H9 (cell line): Measurements from ENCODE around the gene ARVCF. TPM values are rescaled to one million over a fixed set of nuclear protein-coding genes. Genes with fewer than 3 reads are reported as not detected.

Experiments
- DNase-seq: peaks from one replicate; pipeline ENCODE4 v3.0.0-alpha.2; 2017
- H2AFZ ChIP-seq: one replicate; pipeline ENCODE4 v1.6.1; 2013; ENCODE audit warnings: mild to moderate bottlenecking, low read length, control low read depth, moderate library complexity
- H2AK5ac ChIP-seq: 2 replicates; pipeline ENCODE4 v1.6.1; 2013; ENCODE audit warnings: low read length, control low read depth, mixed read lengths; ENCODE audit not compliant: insufficient read length
- H2BK120ac ChIP-seq: one replicate; pipeline ENCODE4 v1.6.1; 2013; ENCODE audit warnings: low read depth, mild to moderate bottlenecking, low read length, control low read depth, inconsistent platforms; ENCODE audit not compliant: poor library complexity, severe bottlenecking
- H2BK12ac ChIP-seq: 2 replicates; pipeline ENCODE4 v1.6.1; 2013; ENCODE audit warnings: low read length, control low read depth, mixed read lengths, low read depth; ENCODE audit not compliant: insufficient read length
- H2BK15ac ChIP-seq: 2 replicates; pipeline ENCODE4 v1.6.1; 2013; ENCODE audit warnings: low read depth, low read length, control low read depth
- H2BK20ac ChIP-seq: one replicate; pipeline ENCODE4 v1.6.1; 2013; ENCODE audit warnings: low read depth, mild to moderate bottlenecking, low read length, control low read depth, inconsistent platforms; ENCODE audit not compliant: poor library complexity, severe bottlenecking
- H2BK5ac ChIP-seq: 2 replicates; pipeline ENCODE4 v1.6.1; 2013; ENCODE audit warnings: low read length, control low read depth, mixed read lengths; ENCODE audit not compliant: insufficient read length
- H3K14ac ChIP-seq: 2 replicates; pipeline ENCODE4 v1.6.1; 2013; ENCODE audit warnings: low read length, control low read depth; ENCODE audit not compliant: insufficient read depth
- H3K18ac ChIP-seq: 2 replicates; pipeline ENCODE4 v1.6.1; 2013; ENCODE audit warnings: low read depth, mild to moderate bottlenecking, mixed read lengths, low read length, control low read depth; ENCODE audit not compliant: insufficient read length
- H3K23ac ChIP-seq: 2 replicates; pipeline ENCODE4 v1.6.1; 2013; ENCODE audit warnings: low read length, control low read depth, mixed read lengths, low read depth; ENCODE audit not compliant: insufficient read length
- H3K23me2 ChIP-seq: 2 replicates; pipeline ENCODE4 v1.6.1; 2013; ENCODE audit warnings: low read depth, mild to moderate bottlenecking, mixed read lengths, low read length, control low read depth; ENCODE audit not compliant: insufficient read length, poor library complexity, severe bottlenecking
- H3K27ac ChIP-seq: 2 replicates; pipeline ENCODE4 v1.5.1; 2013; ENCODE audit warnings: low read length, control low read depth, mixed read lengths, low read depth; ENCODE audit not compliant: insufficient read length
- H3K27me3 ChIP-seq: 2 replicates; pipeline ENCODE4 v1.6.1; 2013; ENCODE audit warnings: low read length, control low read depth, inconsistent platforms; ENCODE audit not compliant: insufficient read depth
- H3K4ac ChIP-seq: 2 replicates; pipeline ENCODE4 v1.6.1; 2013; ENCODE audit warnings: low read depth, mild to moderate bottlenecking, control low read depth, inconsistent platforms, low read length, moderate library complexity
- H3K4me1 ChIP-seq: 2 replicates; pipeline ENCODE4 v1.6.1; 2013; ENCODE audit warnings: low read length, control low read depth, inconsistent platforms; ENCODE audit not compliant: insufficient read depth
- H3K4me2 ChIP-seq: 2 replicates; pipeline ENCODE4 v1.6.1; 2013; ENCODE audit warnings: low read length, control low read depth, mixed read lengths; ENCODE audit not compliant: insufficient read length, insufficient read depth
- H3K56ac ChIP-seq: 2 replicates; pipeline ENCODE4 v1.6.1; 2013; ENCODE audit warnings: low read depth, mild to moderate bottlenecking, mixed read lengths, low read length, control low read depth; ENCODE audit not compliant: insufficient read length
- H3K79me1 ChIP-seq: 2 replicates; pipeline ENCODE4 v1.6.1; 2013; ENCODE audit warnings: low read depth, mild to moderate bottlenecking, moderate library complexity, low read length, control low read depth, inconsistent platforms; ENCODE audit not compliant: insufficient read depth, poor library complexity, severe bottlenecking
- H3K79me2 ChIP-seq: 2 replicates; pipeline ENCODE4 v1.6.1; 2013; ENCODE audit warnings: low read length, control low read depth, inconsistent platforms; ENCODE audit not compliant: insufficient read depth
- H3K9ac ChIP-seq: 2 replicates; pipeline ENCODE4 v1.6.1; 2013; ENCODE audit warnings: low read length, control low read depth, mixed read lengths; ENCODE audit not compliant: insufficient read length; ENCODE audit errors: extremely low read depth
- H3K9me3 ChIP-seq: one replicate; pipeline ENCODE4 v1.6.1; 2013; ENCODE audit warnings: low read depth, low read length, inconsistent platforms; ENCODE audit not compliant: control insufficient read depth
- H3T11ph ChIP-seq: one replicate; pipeline ENCODE4 v1.6.1; 2013; ENCODE audit warnings: mild to moderate bottlenecking, low read length, control low read depth, inconsistent platforms
- H4K20me1 ChIP-seq: one replicate; pipeline ENCODE4 v1.6.1; 2013; ENCODE audit not compliant: control insufficient read depth, insufficient read length, insufficient read depth
- H4K5ac ChIP-seq: 2 replicates; pipeline ENCODE4 v1.6.1; 2013; ENCODE audit warnings: low read depth, mild to moderate bottlenecking, mixed read lengths, low read length, control low read depth; ENCODE audit not compliant: insufficient read length
- H4K8ac ChIP-seq: replicated peaks from 2 replicates; pipeline ENCODE4 v1.6.1; 2013; ENCODE audit warnings: low read length, control low read depth, mixed read lengths, low read depth; ENCODE audit not compliant: insufficient read length
- H4K91ac ChIP-seq: 2 replicates; pipeline ENCODE4 v1.6.1; 2013; ENCODE audit warnings: low read depth, mild to moderate bottlenecking, moderate library complexity, mixed read lengths, low read length, control low read depth; ENCODE audit not compliant: insufficient read length
- H3K27ac Mint-ChIP-seq, 3 experiments: 2 replicates in 2 of 3; 3 replicates in 1 of 3; pipeline ENCODE4 v1.8.0; 2020 to 2021; ENCODE audit warnings: mixed read lengths in 3 of 3, mild to moderate bottlenecking in 1 of 3, moderate library complexity in 1 of 3
- H3K27me3 Mint-ChIP-seq: 2 replicates; pipeline ENCODE4 v1.8.0; 2021; ENCODE audit warnings: low read depth, mild to moderate bottlenecking, moderate library complexity, mixed read lengths
- H3K36me3 Mint-ChIP-seq, 3 experiments: 2 replicates in 2 of 3; 3 replicates in 1 of 3; pipeline ENCODE4 v1.8.0; 2020 to 2021; ENCODE audit warnings: low read depth in 3 of 3, mixed read lengths in 3 of 3; ENCODE audit not compliant: insufficient read depth in 1 of 3
- H3K4me1 Mint-ChIP-seq, 2 experiments: 2 replicates each; pipeline ENCODE4 v1.8.0; 2020; ENCODE audit warnings: mixed read lengths in 2 of 2
- H3K4me3 Mint-ChIP-seq, 2 experiments: 2 replicates in 1 of 2; 3 replicates in 1 of 2; pipeline ENCODE4 v1.8.0; 2020 to 2021; ENCODE audit warnings: mild to moderate bottlenecking in 2 of 2, mixed read lengths in 2 of 2, moderate library complexity in 1 of 2
- H3K9me3 Mint-ChIP-seq, 2 experiments: 2 replicates in 1 of 2; 3 replicates in 1 of 2; pipeline ENCODE4 v1.8.0; 2020; ENCODE audit warnings: mild to moderate bottlenecking in 2 of 2, mixed read lengths in 2 of 2, moderate library complexity in 1 of 2
- WGBS: extraction: QIAGEN DNeasy Blood & Tissue Kit; methylation state at CpG from one replicate; pipeline ENCODE4 v1.1.7; 2013; ENCODE audit warnings: missing lambda C conversion rate, low lambda C conversion rate, mixed read lengths; ENCODE audit not compliant: insufficient read length; ENCODE audit errors: extremely low coverage; 5-methylcytosine and 5-hydroxymethylcytosine counted together
- total RNA-seq: library from RNA; stranded (reverse); gene quantifications from 2 replicates; pipeline ENCODE4 v1.2.1, GENCODE V29; 2021
- TF ChIP-seq, protein P1 (sequence below): fragments of 200-600 bp; sonication (generic); conservative IDR thresholded peaks from 3 replicates; pipeline ENCODE4 v1.8.0; 2021; ENCODE audit warnings: antibody characterized with exemption, mild to moderate bottlenecking

Gene ARVCF
- total RNA-seq, 1 experiment from 2014 or later, result 40.7 TPM

DNA sequence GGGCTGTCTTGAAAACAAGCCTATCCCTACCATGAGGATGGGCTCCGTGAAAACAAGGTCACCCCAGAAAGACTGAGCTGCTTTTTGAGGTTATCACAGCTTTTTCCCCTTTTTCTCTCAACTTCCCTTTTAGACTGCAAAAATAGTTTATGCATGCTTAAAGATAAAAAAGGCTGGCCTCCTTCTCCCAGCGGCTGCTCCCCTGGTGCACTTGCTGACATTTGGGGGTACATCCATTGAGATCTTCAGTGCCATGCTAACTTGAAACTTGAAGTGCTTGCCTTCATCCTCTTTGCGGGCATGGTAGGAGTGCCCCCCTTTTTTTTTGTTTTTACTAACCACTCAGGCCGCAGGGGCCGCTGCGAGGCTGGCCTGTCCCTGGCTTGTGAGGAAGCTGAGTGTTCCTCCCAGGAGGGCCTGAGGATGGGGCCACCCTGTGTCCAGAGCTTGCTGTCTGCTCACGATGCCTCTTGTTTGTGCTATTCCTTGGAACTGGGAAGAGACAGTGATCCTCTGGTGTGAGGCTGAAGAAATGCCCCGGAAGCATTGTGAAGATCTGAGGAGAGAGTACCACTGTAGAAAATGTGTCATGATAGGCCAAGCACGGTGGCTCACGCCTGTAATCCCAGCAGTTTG, 6.5 kb upstream of the ARVCF start:
- Histone ChIP-seq H2BK5ac (no peak overlapping the region), H4K8ac (no peak overlapping the region), H4K91ac (no peak overlapping the region), H3K4ac (no peak overlapping the region), H2AK5ac (no peak overlapping the region), H2BK120ac (no peak overlapping the region), H2BK15ac (no peak overlapping the region), H2BK12ac (no peak overlapping the region), H3K56ac (no peak overlapping the region), H3K4me2 (no peak overlapping the region), H4K20me1 (no peaks in the 10 kb centered on the region), H3K9ac (no peak overlapping the region), H3T11ph (no peak overlapping the region), H3K14ac (no peak overlapping the region), H3K27me3 (peaks cover 19% of the 10 kb centered on the region; the same call in 1 of the 2 replicates), H2AFZ (no peak overlapping the region), H3K27ac (no peak overlapping the region), H4K5ac (no peak overlapping the region), H3K23me2 (peaks cover 10% of the 10 kb centered on the region), H3K9me3 (no peaks in the 10 kb centered on the region), H3K18ac (no peak overlapping the region), H3K4me1 (no peaks in the 10 kb centered on the region), H3K79me1 (no peaks in the 10 kb centered on the region), H2BK20ac (no peak overlapping the region), H3K23ac (no peak overlapping the region), H3K79me2 (no peaks in the 10 kb centered on the region)
- no CpG with 5 or more reads among the region's 10 CpGs for WGBS
- Mint-ChIP-seq H3K27ac (no peak overlapping the region), H3K9me3 (no peaks in the 10 kb centered on the region), H3K4me1 (peaks cover 9 to 11% of the 10 kb centered on the region in 2 experiments; a peak in 3 of 4 replicates), H3K4me3 (no peak overlapping the region; a peak in 1 of 5 replicates), H3K36me3 (no peaks in the 10 kb centered on the region; a peak in 1 of 7 replicates), H3K27me3 (peaks cover 28% of the 10 kb centered on the region)
- TF ChIP-seq, protein P1, sequence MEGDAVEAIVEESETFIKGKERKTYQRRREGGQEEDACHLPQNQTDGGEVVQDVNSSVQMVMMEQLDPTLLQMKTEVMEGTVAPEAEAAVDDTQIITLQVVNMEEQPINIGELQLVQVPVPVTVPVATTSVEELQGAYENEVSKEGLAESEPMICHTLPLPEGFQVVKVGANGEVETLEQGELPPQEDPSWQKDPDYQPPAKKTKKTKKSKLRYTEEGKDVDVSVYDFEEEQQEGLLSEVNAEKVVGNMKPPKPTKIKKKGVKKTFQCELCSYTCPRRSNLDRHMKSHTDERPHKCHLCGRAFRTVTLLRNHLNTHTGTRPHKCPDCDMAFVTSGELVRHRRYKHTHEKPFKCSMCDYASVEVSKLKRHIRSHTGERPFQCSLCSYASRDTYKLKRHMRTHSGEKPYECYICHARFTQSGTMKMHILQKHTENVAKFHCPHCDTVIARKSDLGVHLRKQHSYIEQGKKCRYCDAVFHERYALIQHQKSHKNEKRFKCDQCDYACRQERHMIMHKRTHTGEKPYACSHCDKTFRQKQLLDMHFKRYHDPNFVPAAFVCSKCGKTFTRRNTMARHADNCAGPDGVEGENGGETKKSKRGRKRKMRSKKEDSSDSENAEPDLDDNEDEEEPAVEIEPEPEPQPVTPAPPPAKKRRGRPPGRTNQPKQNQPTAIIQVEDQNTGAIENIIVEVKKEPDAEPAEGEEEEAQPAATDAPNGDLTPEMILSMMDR, result no peak
- DNase-seq, result no peak
